ENCODE data around the gene UBQLN2. TPM values are rescaled to one million over a fixed set of nuclear protein-coding genes. Genes with fewer than 3 reads are reported as not detected.
"Not testable (repeated sequence)": the region's sequence is repeated elsewhere in the genome, so short reads cannot be mapped to it uniquely, and the experiment has no call there.

UBQLN2 gene
- total and polyA plus RNA-seq, 11 donors, result 11.4 to 41.8 (median 33.9) TPM

- Histone ChIP-seq H3K27ac (no peak overlapping the region), H3K4me1 (no peaks in the 10 kb centered on the region), H3K36me3 (no peaks in the 10 kb centered on the region), H3K27me3 (no peaks in the 10 kb centered on the region), H3K4me3 (no peak overlapping the region), H3K9me3 (peaks cover 0 to 17% (median 0%) of the 10 kb centered on the region in 12 donors)
- 65 to 96% (median 82%) methylated on average over 2 of the region's 2 CpGs for WGBS, 4 donors
- ATAC-seq (no peak), DNase-seq (no peak)
- intact Hi-C loops (cut with DNase I), result no loop called here
- TF ChIP-seq CTCF (IDR thresholded peaks at IDR 0.05) (no peak), POLR2A (IDR thresholded peaks at IDR 0.05) (no peak)
Observed at GRCh38 chrX:56576721-56577120, 13.3 kb downstream of the UBQLN2 start.

- Histone ChIP-seq H3K27ac (no peak overlapping the region), H3K27me3 (no peaks in the 10 kb centered on the region), H3K4me1 (no peaks in the 10 kb centered on the region), H3K4me3 (no peak overlapping the region), H3K36me3 (no peaks in the 10 kb centered on the region), H3K9me3 (peaks cover 0 to 8% (median 0%) of the 10 kb centered on the region in 12 donors)
- TF ChIP-seq CTCF (IDR thresholded peaks at IDR 0.05), result no peak
- TF ChIP-seq POLR2A (IDR thresholded peaks at IDR 0.05), result no peak
- intact Hi-C loops (cut with DNase I), result no loop called here
- WGBS, 4 donors, result 78 to 94% (median 85%) methylated on average over 10 to 11 of the region's 11 CpGs
- DNase-seq, result no peak
- no peak for ATAC-seq
Observed at GRCh38 chrX:56588397-56589188, 25.2 kb downstream of the UBQLN2 start.

GRCh38 chrX:56591830-56592229, 28.4 kb downstream of the UBQLN2 start:
- H3K4me3 ChIP-seq; DNase-seq; H3K27me3 ChIP-seq; H3K4me1 ChIP-seq; ATAC-seq; H3K27ac ChIP-seq; H3K9me3 ChIP-seq; H3K36me3 ChIP-seq; intact Hi-C loops (cut with DNase I): not testable (repeated sequence)
- WGBS, 4 donors, result 79 to 100% (median 92%) methylated on average over 2 of the region's 2 CpGs

GRCh38 chrX:56600141-56600540, 36.7 kb downstream of the UBQLN2 start:
- Histone ChIP-seq H3K9me3 (no peaks in the 10 kb centered on the region), H3K4me3 (no peak overlapping the region), H3K36me3 (no peaks in the 10 kb centered on the region), H3K27me3 (peaks cover 0 to 18% (median 0%) of the 10 kb centered on the region in 9 donors), H3K27ac (no peak overlapping the region), H3K4me1 (no peaks in the 10 kb centered on the region)
- intact Hi-C loops (cut with DNase I), result no loop called here
- no peak for TF ChIP-seq POLR2A (IDR thresholded peaks at IDR 0.05)
- no peak for TF ChIP-seq CTCF (IDR thresholded peaks at IDR 0.05)
- WGBS, 4 donors, result 81 to 100% (median 93%) methylated on average over 2 of the region's 2 CpGs
- ATAC-seq (no peak), DNase-seq (no peak)

- H3K9me3 ChIP-seq, result no peaks in the 10 kb centered on the region
Observed at GRCh38 chrX:56600987-56601386, 37.6 kb downstream of the UBQLN2 start.

More at GRCh38 chrX:56600987-56601386, 37.6 kb downstream of the UBQLN2 start:
- 49 to 87% (median 73%) methylated on average over 3 of the region's 3 CpGs for WGBS, 4 donors
- Histone ChIP-seq H3K27me3 (peaks cover 0 to 18% (median 0%) of the 10 kb centered on the region in 9 donors), H3K36me3 (no peaks in the 10 kb centered on the region), H3K4me1 (no peaks in the 10 kb centered on the region), H3K27ac (no peak overlapping the region), H3K4me3 (no peak overlapping the region)
- TF ChIP-seq CTCF (IDR thresholded peaks at IDR 0.05) (no peak), POLR2A (IDR thresholded peaks at IDR 0.05) (no peak)
- no peak for DNase-seq
- ATAC-seq, result no peak
- intact Hi-C loops (cut with DNase I), result no loop called here
